Measurements from ENCODE around the gene RASAL2. TPM values are rescaled to one million over a fixed set of nuclear protein-coding genes. Genes with fewer than 3 reads are reported as not detected.

RASAL2 gene
- total RNA-seq, 1 donor from 2014 or later = 44.2 TPM

DNA sequence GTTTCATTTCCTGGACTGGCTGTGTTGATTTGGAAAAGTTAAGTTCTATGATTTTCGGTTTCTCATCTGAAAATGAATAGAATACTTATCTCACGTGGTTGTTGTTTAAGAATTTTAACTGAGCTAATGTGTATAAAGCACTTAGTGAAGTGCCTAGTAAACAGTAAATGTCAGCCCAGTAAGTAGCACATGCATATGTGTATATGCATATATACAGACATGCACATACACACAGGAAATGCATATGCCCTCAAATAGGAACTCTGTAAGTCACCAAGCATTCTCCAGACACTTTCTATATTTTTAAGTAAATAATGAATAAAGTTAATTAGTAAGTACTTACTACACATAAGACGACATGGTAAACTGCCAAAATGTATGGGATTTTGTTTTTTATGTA is 274.3 kb downstream of the RASAL2 start:
- no peak for TF ChIP-seq EZH2 (IDR thresholded peaks at IDR 0.05; ENCODE audit: insufficient read depth, low read length)
- TF ChIP-seq, protein P1, sequence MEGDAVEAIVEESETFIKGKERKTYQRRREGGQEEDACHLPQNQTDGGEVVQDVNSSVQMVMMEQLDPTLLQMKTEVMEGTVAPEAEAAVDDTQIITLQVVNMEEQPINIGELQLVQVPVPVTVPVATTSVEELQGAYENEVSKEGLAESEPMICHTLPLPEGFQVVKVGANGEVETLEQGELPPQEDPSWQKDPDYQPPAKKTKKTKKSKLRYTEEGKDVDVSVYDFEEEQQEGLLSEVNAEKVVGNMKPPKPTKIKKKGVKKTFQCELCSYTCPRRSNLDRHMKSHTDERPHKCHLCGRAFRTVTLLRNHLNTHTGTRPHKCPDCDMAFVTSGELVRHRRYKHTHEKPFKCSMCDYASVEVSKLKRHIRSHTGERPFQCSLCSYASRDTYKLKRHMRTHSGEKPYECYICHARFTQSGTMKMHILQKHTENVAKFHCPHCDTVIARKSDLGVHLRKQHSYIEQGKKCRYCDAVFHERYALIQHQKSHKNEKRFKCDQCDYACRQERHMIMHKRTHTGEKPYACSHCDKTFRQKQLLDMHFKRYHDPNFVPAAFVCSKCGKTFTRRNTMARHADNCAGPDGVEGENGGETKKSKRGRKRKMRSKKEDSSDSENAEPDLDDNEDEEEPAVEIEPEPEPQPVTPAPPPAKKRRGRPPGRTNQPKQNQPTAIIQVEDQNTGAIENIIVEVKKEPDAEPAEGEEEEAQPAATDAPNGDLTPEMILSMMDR (IDR thresholded peaks at IDR 0.05; ENCODE audit: insufficient read depth, low read depth, low read length) = no peak
- peaks cover under 1% of the 10 kb centered on the region for H4K20me1 ChIP-seq (ENCODE audit: insufficient read depth, low read length)
- H3K36me3 ChIP-seq (ENCODE audit: insufficient read depth, low read length) = no peaks in the 10 kb centered on the region
- DNase-seq (ENCODE audit: low read depth) (no peak), FAIRE-seq (no peak)
- no peak overlapping the region for H3K4me2 ChIP-seq (ENCODE audit: low read length)
- Mint-ChIP-seq H3K4me1 (ENCODE audit: low read depth, unreplicated experiment) (peaks cover 1% of the 10 kb centered on the region), H3K27ac (ENCODE audit: unreplicated experiment) (no peak overlapping the region), H3K4me3 (ENCODE audit: unreplicated experiment) (no peak overlapping the region), H3K27me3 (ENCODE audit: low read depth, unreplicated experiment) (no peaks in the 10 kb centered on the region), H3K9me3 (ENCODE audit: unreplicated experiment) (no peaks in the 10 kb centered on the region), H3K36me3 (ENCODE audit: low read depth, unreplicated experiment) (no peaks in the 10 kb centered on the region)
- no peaks in the 10 kb centered on the region for H3K27me3 ChIP-seq (ENCODE audit: insufficient read depth, low read length)
- H2AFZ ChIP-seq (ENCODE audit: low read depth, low read length) = no peak overlapping the region
- H3K9me3 ChIP-seq (ENCODE audit: insufficient read depth, low read depth, low read length) = no peaks in the 10 kb centered on the region
- H3K79me2 ChIP-seq (ENCODE audit: insufficient read depth, low read length) = peaks cover 14% of the 10 kb centered on the region
- H3K27ac ChIP-seq (ENCODE audit: low read depth, low read length) = no peak overlapping the region
- H3K4me1 ChIP-seq (ENCODE audit: insufficient read depth, low read length) = peaks cover 11% of the 10 kb centered on the region
- no peak overlapping the region for H3K9ac ChIP-seq (ENCODE audit: low read length)
- no peak overlapping the region for H3K4me3 ChIP-seq (ENCODE audit: insufficient read depth, low read depth, low read length)

DNA sequence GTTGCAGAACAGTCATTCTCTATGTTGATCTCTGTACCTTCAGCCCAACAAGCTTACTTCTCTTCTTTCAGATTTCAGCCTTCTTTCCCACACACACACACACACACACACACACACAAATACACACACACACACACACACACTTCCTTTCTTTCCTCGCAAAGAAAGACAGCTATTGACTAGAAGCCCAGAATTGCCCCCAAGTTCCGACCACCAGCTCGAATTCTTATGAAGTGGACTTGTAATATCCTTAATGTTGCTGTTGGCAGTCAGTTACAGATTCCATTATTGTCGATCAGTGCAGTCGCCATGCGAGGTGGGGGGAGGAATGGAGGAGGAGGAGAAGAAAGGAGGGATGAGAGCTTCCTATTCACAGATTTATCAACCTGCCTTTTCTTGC is 277.3 kb downstream of the RASAL2 start:
- no peaks in the 10 kb centered on the region for H3K36me3 ChIP-seq (ENCODE audit: insufficient read depth, low read length)
- H3K79me2 ChIP-seq (ENCODE audit: insufficient read depth, low read length) = peaks cover 2% of the 10 kb centered on the region
- Mint-ChIP-seq H3K27ac (ENCODE audit: unreplicated experiment) (no peak overlapping the region), H3K36me3 (ENCODE audit: low read depth, unreplicated experiment) (no peaks in the 10 kb centered on the region), H3K4me3 (ENCODE audit: unreplicated experiment) (no peak overlapping the region), H3K4me1 (ENCODE audit: low read depth, unreplicated experiment) (peaks cover 3% of the 10 kb centered on the region), H3K9me3 (ENCODE audit: unreplicated experiment) (no peaks in the 10 kb centered on the region), H3K27me3 (ENCODE audit: low read depth, unreplicated experiment) (no peaks in the 10 kb centered on the region)
- peak overlapping the region; percentile 32 for H3K27ac ChIP-seq (ENCODE audit: low read depth, low read length)
- FAIRE-seq (peak; percentile 9), DNase-seq (ENCODE audit: low read depth) (peak; percentile 70)
- H3K4me3 ChIP-seq (ENCODE audit: insufficient read depth, low read depth, low read length) = peak overlapping the region; percentile 50
- H3K9me3 ChIP-seq (ENCODE audit: insufficient read depth, low read depth, low read length) = no peaks in the 10 kb centered on the region
- peak overlapping the region; percentile 68 for H3K9ac ChIP-seq (ENCODE audit: low read length)
- no peak for TF ChIP-seq EZH2 (IDR thresholded peaks at IDR 0.05; ENCODE audit: insufficient read depth, low read length)
- H3K4me1 ChIP-seq (ENCODE audit: insufficient read depth, low read length) = peaks cover 11% of the 10 kb centered on the region
- peak overlapping the region; percentile 84 for H3K4me2 ChIP-seq (ENCODE audit: low read length)
- no peaks in the 10 kb centered on the region for H3K27me3 ChIP-seq (ENCODE audit: insufficient read depth, low read length)
- peaks cover 4% of the 10 kb centered on the region for H4K20me1 ChIP-seq (ENCODE audit: insufficient read depth, low read length)
- H2AFZ ChIP-seq (ENCODE audit: low read depth, low read length) = peak overlapping the region; percentile 46

DNA sequence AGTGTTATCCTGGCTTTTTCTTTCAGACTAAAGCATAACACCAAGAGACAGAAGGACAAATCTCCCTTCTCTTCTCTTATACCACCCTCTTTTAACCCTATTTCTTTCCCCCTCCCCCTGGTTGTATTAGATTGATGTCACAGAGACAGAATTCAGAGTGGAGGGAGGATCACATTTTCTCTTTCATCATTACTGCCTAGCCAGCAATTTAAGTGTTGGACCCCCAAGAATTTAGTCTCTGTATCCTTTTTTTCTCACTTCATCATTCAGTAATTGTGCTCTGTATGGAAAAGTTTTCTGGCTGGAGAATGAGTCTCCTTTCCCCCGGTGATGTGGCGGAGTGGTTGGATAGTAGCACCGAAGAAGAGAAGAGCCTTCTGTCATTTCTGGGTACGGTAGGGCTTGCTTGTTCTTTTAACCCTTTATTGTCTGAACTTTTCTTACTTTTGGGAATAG is 278.1 kb downstream of the RASAL2 start:
- Histone ChIP-seq H3K79me2 (ENCODE audit: insufficient read depth, low read length) (peaks cover 2% of the 10 kb centered on the region), H3K9ac (ENCODE audit: low read length) (peak overlapping the region; percentile 68), H3K36me3 (ENCODE audit: insufficient read depth, low read length) (no peaks in the 10 kb centered on the region), H3K9me3 (ENCODE audit: insufficient read depth, low read depth, low read length) (no peaks in the 10 kb centered on the region), H4K20me1 (ENCODE audit: insufficient read depth, low read length) (peaks cover 4% of the 10 kb centered on the region), H3K27me3 (ENCODE audit: insufficient read depth, low read length) (no peaks in the 10 kb centered on the region), H3K4me1 (ENCODE audit: insufficient read depth, low read length) (peaks cover 11% of the 10 kb centered on the region), H3K4me2 (ENCODE audit: low read length) (peak overlapping the region; percentile 84), H3K27ac (ENCODE audit: low read depth, low read length) (no peak overlapping the region), H2AFZ (ENCODE audit: low read depth, low read length) (no peak overlapping the region), H3K4me3 (ENCODE audit: insufficient read depth, low read depth, low read length) (peak overlapping the region; percentile 50)
- Mint-ChIP-seq H3K27ac (ENCODE audit: unreplicated experiment) (no peak overlapping the region), H3K36me3 (ENCODE audit: low read depth, unreplicated experiment) (no peaks in the 10 kb centered on the region), H3K4me3 (ENCODE audit: unreplicated experiment) (no peak overlapping the region), H3K4me1 (ENCODE audit: low read depth, unreplicated experiment) (peaks cover 3% of the 10 kb centered on the region), H3K27me3 (ENCODE audit: low read depth, unreplicated experiment) (no peaks in the 10 kb centered on the region), H3K9me3 (ENCODE audit: unreplicated experiment) (no peaks in the 10 kb centered on the region)
- DNase-seq (ENCODE audit: low read depth) (no peak), FAIRE-seq (peak; percentile 13)
- no peak for TF ChIP-seq EZH2 (IDR thresholded peaks at IDR 0.05; ENCODE audit: insufficient read depth, low read length)
- TF ChIP-seq, protein P1 (IDR thresholded peaks at IDR 0.05; ENCODE audit: insufficient read depth, low read depth, low read length) = no peak
